IMR-90 (cell line): ENCODE measurements around the gene EMSY. TPM values are rescaled to one million over a fixed set of nuclear protein-coding genes. Genes with fewer than 3 reads are reported as not detected.

Experiments
- ATAC-seq: fragments of 200-7000 bp; cut with Tn5 transposase; 2 replicates; pipeline ENCODE4 v1.9.1; 2020; ENCODE audit warnings: low read depth, mild to moderate bottlenecking, moderate library complexity
- BruUV-seq: library from RNA; stranded (reverse); fragments of 400-500 nt; replicated peaks from 2 replicates; lab custom pipeline; 2021; lab: Mats Ljungman, UMichigan
- CTCF ChIA-PET: fragments of 300-600 bp; formaldehyde crosslinking; extraction: SDS; loops from one replicate; lab custom pipeline; 2021; ENCODE audit warnings: antibody characterized with exemption; lab: Yijun Ruan, JAX
- POLR2A ChIA-PET: fragments of 300-600 bp; sonication (Branson Sonifier 250); formaldehyde crosslinking; loops from one replicate; lab custom pipeline; 2022; ENCODE audit warnings: antibody characterized with exemption; ENCODE audit not compliant: unreplicated experiment; lab: Charles Lee
- DNase-seq: peaks from one replicate; pipeline ENCODE4 v3.0.0; 2013
- H2AFZ ChIP-seq: replicated peaks from 2 replicates; pipeline ENCODE3; 2013; ENCODE audit warnings: low read length, mild to moderate bottlenecking; ENCODE audit not compliant: poor library complexity
- H2AK5ac ChIP-seq: 2 replicates; pipeline ENCODE4 v1.6.1; 2013; ENCODE audit warnings: low read depth, low read length, inconsistent platforms
- H2AK9ac ChIP-seq: replicated peaks from 2 replicates; pipeline ENCODE3; 2013; ENCODE audit warnings: mild to moderate bottlenecking, low read depth, low read length, moderate library complexity; ENCODE audit not compliant: poor library complexity
- H2BK120ac ChIP-seq: 2 replicates; pipeline ENCODE4 v1.6.1; 2013; ENCODE audit warnings: low read depth, low read length, inconsistent platforms
- H2BK15ac ChIP-seq: 3 replicates; pipeline ENCODE4 v1.6.1; 2013; ENCODE audit warnings: low read depth, low read length, inconsistent platforms
- H2BK20ac ChIP-seq: 2 replicates; pipeline ENCODE4 v1.6.1; 2013; ENCODE audit warnings: low read depth, mild to moderate bottlenecking, inconsistent platforms, low read length, moderate library complexity
- H2BK5ac ChIP-seq: 2 replicates; pipeline ENCODE4 v1.6.1; 2013; ENCODE audit warnings: mild to moderate bottlenecking, low read depth, low read length, inconsistent platforms; ENCODE audit not compliant: poor library complexity, severe bottlenecking
- H3K14ac ChIP-seq: replicated peaks from 2 replicates; pipeline ENCODE4 v1.6.1; 2013; ENCODE audit warnings: low read depth, low read length, inconsistent platforms
- H3K18ac ChIP-seq: 2 replicates; pipeline ENCODE4 v1.6.1; 2013; ENCODE audit warnings: low read depth, low read length, control low read depth
- H3K23ac ChIP-seq: 2 replicates; pipeline ENCODE4 v1.6.1; 2013; ENCODE audit warnings: low read depth, low read length, inconsistent platforms
- H3K27ac ChIP-seq: 2 replicates; pipeline ENCODE4 v1.5.1; 2013; ENCODE audit warnings: mild to moderate bottlenecking, control low read depth, low read length; ENCODE audit not compliant: insufficient read depth
- H3K27me3 ChIP-seq: 2 replicates; pipeline ENCODE4 v1.6.1; 2013; ENCODE audit warnings: low read length; ENCODE audit not compliant: control insufficient read depth, insufficient read depth
- H3K36me3 ChIP-seq: 2 replicates; pipeline ENCODE4 v1.6.1; 2013; ENCODE audit warnings: low read length, mixed read lengths; ENCODE audit not compliant: control insufficient read depth, insufficient read depth
- H3K4ac ChIP-seq: 2 replicates; pipeline ENCODE4 v1.6.1; 2013; ENCODE audit warnings: low read depth, low read length, inconsistent platforms
- H3K4me1 ChIP-seq: 2 replicates; pipeline ENCODE4 v1.6.1; 2013; ENCODE audit warnings: low read length, mixed read lengths; ENCODE audit not compliant: control insufficient read depth, insufficient read depth
- H3K4me2 ChIP-seq: 2 replicates; pipeline ENCODE4 v1.6.1; 2013; ENCODE audit warnings: low read depth, mild to moderate bottlenecking, control low read depth, low read length, moderate library complexity
- H3K4me3 ChIP-seq: 2 replicates; pipeline ENCODE4 v1.5.1; 2013; ENCODE audit warnings: low read depth, mild to moderate bottlenecking, control low read depth, low read length, moderate library complexity; ENCODE audit not compliant: insufficient read depth
- H3K56ac ChIP-seq: 2 replicates; pipeline ENCODE4 v1.6.1; 2013; ENCODE audit warnings: low read length, inconsistent platforms; ENCODE audit not compliant: insufficient read depth; ENCODE audit errors: extremely low read depth
- H3K79me1 ChIP-seq, 2 experiments: 2 replicates each; pipeline ENCODE4 v1.6.1; 2013; ENCODE audit warnings: low read length in 2 of 2, inconsistent platforms in 1 of 2, low read depth in 1 of 2
- H3K9ac ChIP-seq: 2 replicates; pipeline ENCODE4 v1.6.1; 2013; ENCODE audit warnings: low read depth, low read length, control low read depth
- H3K9me1 ChIP-seq: 2 replicates; pipeline ENCODE4 v1.6.1; 2013; ENCODE audit warnings: low read length, inconsistent platforms; ENCODE audit not compliant: insufficient read depth
- H3K9me3 ChIP-seq: 2 replicates; pipeline ENCODE4 v1.6.1; 2013; ENCODE audit warnings: low read length; ENCODE audit not compliant: control insufficient read depth, insufficient read depth
- H4K20me1 ChIP-seq: 2 replicates; pipeline ENCODE4 v1.6.1; 2013; ENCODE audit warnings: low read length, inconsistent platforms; ENCODE audit not compliant: insufficient read depth
- H4K5ac ChIP-seq: 2 replicates; pipeline ENCODE4 v1.6.1; 2013; ENCODE audit warnings: mild to moderate bottlenecking, low read depth, low read length, control low read depth
- H4K8ac ChIP-seq, 2 experiments: 2 replicates each; pipeline ENCODE4 v1.6.1; 2013; ENCODE audit warnings: low read depth in 2 of 2, low read length in 2 of 2, control low read depth in 1 of 2, inconsistent platforms in 1 of 2
- H4K91ac ChIP-seq: 2 replicates; pipeline ENCODE4 v1.6.1; 2013; ENCODE audit warnings: low read depth, low read length, inconsistent platforms; ENCODE audit not compliant: insufficient read depth
- CHD1 ChIP-seq: IDR thresholded peaks from 2 replicates; pipeline ENCODE4 v1.6.1; 2012; ENCODE audit warnings: low read depth, low read length, improper control_type of control experiment
- ELK1 ChIP-seq: fragments of 150-350 bp; IDR thresholded peaks from 2 replicates; pipeline ENCODE4 v1.6.1; 2016; ENCODE audit warnings: low read depth, mild to moderate bottlenecking, low read length, moderate library complexity, borderline replicate concordance
- MAFK ChIP-seq: IDR thresholded peaks from 2 replicates; pipeline ENCODE4 v1.6.1; 2012; ENCODE audit warnings: low read depth, low read length, improper control_type of control experiment
- NFE2L2 ChIP-seq: fragments of 150-350 bp; IDR thresholded peaks from 2 replicates; pipeline ENCODE4 v1.6.1; 2016; ENCODE audit warnings: low read depth, mild to moderate bottlenecking, low read length
- POLR2A ChIP-seq: IDR thresholded peaks from 2 replicates; pipeline ENCODE4 v1.6.1; 2012; ENCODE audit warnings: mild to moderate bottlenecking, low read depth, low read length
- RAD21 ChIP-seq: IDR thresholded peaks from 2 replicates; pipeline ENCODE4 v1.6.1; 2012; ENCODE audit warnings: low read length, improper control_type of control experiment
- RCOR1 ChIP-seq: IDR thresholded peaks from 2 replicates; pipeline ENCODE4 v1.6.1; 2012; ENCODE audit warnings: mild to moderate bottlenecking, low read length, improper control_type of control experiment; ENCODE audit not compliant: insufficient replicate concordance
- RFX5 ChIP-seq: IDR thresholded peaks from 2 replicates; pipeline ENCODE4 v1.8.0; 2012; ENCODE audit warnings: low read depth, mild to moderate bottlenecking, low read length, moderate library complexity
- USF2 ChIP-seq: fragments of 150-350 bp; IDR thresholded peaks from 2 replicates; pipeline ENCODE4 v1.6.1; 2017; ENCODE audit warnings: mild to moderate bottlenecking, antibody characterized with exemption, low read length, low read depth
- WGBS, 2 experiments: methylation state at CpG; one replicate each; pipeline versions ENCODE4 v1.1.5 to v1.1.7; 2013; ENCODE audit warnings: missing lambda C conversion rate in 2 of 2; ENCODE audit not compliant: insufficient read length in 1 of 2; ENCODE audit errors: extremely low coverage in 2 of 2; 5-methylcytosine and 5-hydroxymethylcytosine counted together
- dilution Hi-C: fragments of 300-500 bp; cut with HindIII; formaldehyde crosslinking; loops from one replicate; pipeline ENCODE4 v1.14.3; 2018; ENCODE audit warnings: low sequenced_read_pairs; ENCODE audit not compliant: unreplicated experiment
- in situ Hi-C: fragments of 300-500 bp; cut with MboI; formaldehyde crosslinking; loops from 3 replicates; pipeline ENCODE4 v1.14.3; 2019; ENCODE audit warnings: low sequenced_read_pairs, inconsistent platforms, mixed read lengths
- intact Hi-C: fragments of 100-400 bp; cut with micrococcal nuclease; formaldehyde crosslinking; loops from 2 replicates; pipeline ENCODE4 v1.10.0; 2022
- polyA plus RNA-seq, 3 experiments: library from polyadenylated mRNA; depleted of rRNA; stranded (reverse); fragments of >200 nt; gene quantifications; 2 replicates each; pipeline ENCODE4 v1.2.3, GENCODE V29; 2012; ENCODE audit warnings: low replicate concordance in 1 of 3
- total RNA-seq: library from RNA; depleted of rRNA; stranded (reverse); fragments of >200 nt; gene quantifications from 2 replicates; pipeline ENCODE4 v1.2.3, GENCODE V29; 2012

EMSY gene
- total and polyA plus RNA-seq, 2 of the 4 experiments (the other 2 are of a cell fraction), result 14.1 to 22.0 TPM

- in situ Hi-C loops, result no loop called here
These were observed 113.7 kb downstream of the EMSY start for GRCh38 chr11:76558473-76558872.

More at GRCh38 chr11:76558473-76558872, 113.7 kb downstream of the EMSY start:
- H3K36me3 ChIP-seq, result no peaks in the 10 kb centered on the region
- no peak overlapping the region for H3K14ac ChIP-seq
- no peaks in the 10 kb centered on the region for H3K27me3 ChIP-seq
- no peak overlapping the region for H3K23ac ChIP-seq
- ChIA-PET POLR2A (no interaction called here), CTCF (no interaction called here)
- intact Hi-C loops, result no loop called here
- H2BK15ac ChIP-seq, result no peak overlapping the region
- no peak overlapping the region for H2BK120ac ChIP-seq
- H3K4ac ChIP-seq, result no peak overlapping the region
- dilution Hi-C loops, result no loop called here
- no peak overlapping the region for H2BK5ac ChIP-seq
- TF ChIP-seq POLR2A, result no peak
- no peak for TF ChIP-seq RFX5
- no peak for TF ChIP-seq RCOR1
- no peak for TF ChIP-seq NFE2L2
- TF ChIP-seq MAFK, result no peak
- TF ChIP-seq RAD21, result no peak
- TF ChIP-seq USF2, result no peak
- no peak for TF ChIP-seq ELK1
- TF ChIP-seq CHD1, result no peak
- H4K5ac ChIP-seq, result no peak overlapping the region
- no peak overlapping the region for H2AK5ac ChIP-seq
- no TSS peak for BruUV-seq
- H3K4me1 ChIP-seq, result no peaks in the 10 kb centered on the region
- H3K9me3 ChIP-seq, result no peaks in the 10 kb centered on the region; the same call in 1 of the 2 replicates
- H2BK20ac ChIP-seq, result no peak overlapping the region
- H4K8ac ChIP-seq, result no peak overlapping the region
- H4K91ac ChIP-seq, result no peak overlapping the region
- ATAC-seq (no peak), DNase-seq (no peak)
- no peaks in the 10 kb centered on the region for H3K79me1 ChIP-seq
- no peak overlapping the region for H2AK9ac ChIP-seq
- no CpG with 5 or more reads among the region's 1 CpG for WGBS, 2 experiments
- H3K4me2 ChIP-seq, result no peak overlapping the region
- no peak overlapping the region for H2AFZ ChIP-seq
- H4K20me1 ChIP-seq, result no peaks in the 10 kb centered on the region
- no peak overlapping the region for H3K4me3 ChIP-seq
- peaks cover 8% of the 10 kb centered on the region; the same call in 1 of the 2 replicates for H3K9me1 ChIP-seq
- H3K9ac ChIP-seq, result no peak overlapping the region
- no peak overlapping the region for H3K18ac ChIP-seq
- no peak overlapping the region for H3K27ac ChIP-seq
- H3K56ac ChIP-seq, result no peak overlapping the region
